Right lobe of liver (tissue), 6 donors: ENCODE measurements around the gene RYR3. TPM values are rescaled to one million over a fixed set of nuclear protein-coding genes. Genes with fewer than 3 reads are reported as not detected.

ENCODE experiments used
- ATAC-seq, 4 donors: fragments of 200-7000 bp; cut with Tn5 transposase; one replicate each; pipeline ENCODE4 v1.9.1; 2020; ENCODE audit warnings: mild to moderate bottlenecking in 4 of 4, moderate library complexity in 4 of 4
- DNase-seq, 3 donors: peaks; one replicate each; pipeline ENCODE4 v3.0.0-alpha.2; 2020
- H3K27ac ChIP-seq, 3 donors: fragments of 200-600 bp; one replicate each; pipeline ENCODE4 v1.8.0; 2022
- H3K27me3 ChIP-seq, 2 donors: fragments of 200-600 bp; one replicate each; pipeline ENCODE4 v1.8.0; 2022
- H3K36me3 ChIP-seq, 4 donors: fragments of 200-600 bp; sonication (generic) in 1 of 4; one replicate each; pipeline versions ENCODE4 v1.5.1 to v1.8.0; 2017 to 2022; ENCODE audit warnings: control low read depth in 1 of 4
- H3K4me1 ChIP-seq, 4 donors: fragments of 200-600 bp; sonication (generic) in 1 of 4; one replicate each; pipeline versions ENCODE4 v1.5.1 to v1.8.0; 2017 to 2022; ENCODE audit warnings: control low read depth in 1 of 4
- H3K4me3 ChIP-seq, 3 donors: fragments of 200-600 bp; one replicate each; pipeline ENCODE4 v1.8.0; 2022
- H3K9me3 ChIP-seq, 4 donors: fragments of 200-600 bp; sonication (generic) in 1 of 4; one replicate each; pipeline versions ENCODE4 v1.5.1 to v1.8.0; 2017 to 2022; ENCODE audit warnings: control low read depth in 1 of 4
- POLR2A ChIP-seq: fragments of 450-650 bp; IDR thresholded peaks from one replicate; pipeline ENCODE4 v1.6.1; 2017; ENCODE audit warnings: antibody characterized with exemption, mild to moderate bottlenecking
- WGBS: methylation state at CpG from one replicate; pipeline ENCODE4 v1.1.6; 2018; ENCODE audit warnings: low coverage, low lambda C conversion rate; ENCODE audit not compliant: insufficient coverage; ENCODE audit errors: missing lambda C conversion rate; 5-methylcytosine and 5-hydroxymethylcytosine counted together
- intact Hi-C, 2 donors: fragments of 100-400 bp; cut with DNase I; formaldehyde crosslinking; loops; one replicate each; pipeline versions ENCODE4 v1.11.2 to v1.14.1; 2022
- total RNA-seq, 6 experiments: library from RNA; depleted of rRNA in 2 of 6; stranded (reverse); fragments of >200 nt in 2 of 6; fragmentation: NEBNext Ultra II Directional in 3 of 6; extraction: Animal tissue kit (Norgen Biotek cat#: 25700) in 3 of 6; gene quantifications; one replicate each; pipeline versions ENCODE4 v1.1.0 to v1.2.4, GENCODE V29; 2016 to 2023
- TF ChIP-seq, protein P1 (sequence below), 4 donors: fragments of 200-600 bp in 3 of 4; fragments of 450-650 bp in 1 of 4; IDR thresholded peaks; one replicate each; pipeline versions ENCODE4 v1.5.1 to v1.8.0; 2016 to 2022; ENCODE audit warnings: antibody characterized with exemption in 4 of 4, mild to moderate bottlenecking in 2 of 4
- donor health status: DM: no; HTN: yes; CAD: no.
- donor health status: DM: no; HTN: no; CAD: no.
- donor health status: DM: no; HTN: no; CAD: no.
- donor health status: DM: no; HTN: yes; CAD: no.
- donor health status: DM: no; HTN: yes; CAD: no.

RYR3 gene
- total RNA-seq, 6 experiments from 2014 or later: under 0.01 to 0.31 (median 0.05) TPM; not detected in 3

DNA sequence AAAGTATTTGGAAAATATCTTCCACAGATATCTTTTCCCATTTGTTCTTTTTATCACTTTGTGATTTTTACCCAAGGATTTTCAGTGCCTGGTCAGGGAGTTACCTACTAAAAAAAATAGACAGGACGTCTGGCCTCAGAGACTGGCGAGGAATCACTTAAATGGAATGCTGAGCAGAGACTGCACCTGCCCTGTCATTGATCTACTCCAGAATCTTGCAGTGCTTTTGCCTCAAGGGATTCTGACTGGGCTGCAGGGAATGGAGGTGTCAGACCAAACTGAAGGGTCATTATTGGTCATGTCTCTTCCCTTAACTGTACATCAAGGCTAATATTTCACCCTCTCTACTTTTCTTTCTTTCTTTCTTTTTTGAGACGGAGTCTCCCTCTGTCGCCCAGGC lies 12.1 kb upstream of the RYR3 start:
- 40% methylated on average over 2 of the region's 4 CpGs for WGBS
- Histone ChIP-seq H3K4me1 (peaks cover 0 to 7% (median 0%) of the 10 kb centered on the region in 4 donors), H3K36me3 (no peaks in the 10 kb centered on the region), H3K27me3 (no peaks in the 10 kb centered on the region), H3K4me3 (no peak overlapping the region), H3K27ac (no peak overlapping the region), H3K9me3 (no peaks in the 10 kb centered on the region)
- intact Hi-C loops: no loop called here
- no peak for DNase-seq
- no peak for ATAC-seq
- no peak for TF ChIP-seq POLR2A
- TF ChIP-seq, protein P1, sequence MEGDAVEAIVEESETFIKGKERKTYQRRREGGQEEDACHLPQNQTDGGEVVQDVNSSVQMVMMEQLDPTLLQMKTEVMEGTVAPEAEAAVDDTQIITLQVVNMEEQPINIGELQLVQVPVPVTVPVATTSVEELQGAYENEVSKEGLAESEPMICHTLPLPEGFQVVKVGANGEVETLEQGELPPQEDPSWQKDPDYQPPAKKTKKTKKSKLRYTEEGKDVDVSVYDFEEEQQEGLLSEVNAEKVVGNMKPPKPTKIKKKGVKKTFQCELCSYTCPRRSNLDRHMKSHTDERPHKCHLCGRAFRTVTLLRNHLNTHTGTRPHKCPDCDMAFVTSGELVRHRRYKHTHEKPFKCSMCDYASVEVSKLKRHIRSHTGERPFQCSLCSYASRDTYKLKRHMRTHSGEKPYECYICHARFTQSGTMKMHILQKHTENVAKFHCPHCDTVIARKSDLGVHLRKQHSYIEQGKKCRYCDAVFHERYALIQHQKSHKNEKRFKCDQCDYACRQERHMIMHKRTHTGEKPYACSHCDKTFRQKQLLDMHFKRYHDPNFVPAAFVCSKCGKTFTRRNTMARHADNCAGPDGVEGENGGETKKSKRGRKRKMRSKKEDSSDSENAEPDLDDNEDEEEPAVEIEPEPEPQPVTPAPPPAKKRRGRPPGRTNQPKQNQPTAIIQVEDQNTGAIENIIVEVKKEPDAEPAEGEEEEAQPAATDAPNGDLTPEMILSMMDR (IDR thresholded peaks at IDR 0.05): no peak

DNA sequence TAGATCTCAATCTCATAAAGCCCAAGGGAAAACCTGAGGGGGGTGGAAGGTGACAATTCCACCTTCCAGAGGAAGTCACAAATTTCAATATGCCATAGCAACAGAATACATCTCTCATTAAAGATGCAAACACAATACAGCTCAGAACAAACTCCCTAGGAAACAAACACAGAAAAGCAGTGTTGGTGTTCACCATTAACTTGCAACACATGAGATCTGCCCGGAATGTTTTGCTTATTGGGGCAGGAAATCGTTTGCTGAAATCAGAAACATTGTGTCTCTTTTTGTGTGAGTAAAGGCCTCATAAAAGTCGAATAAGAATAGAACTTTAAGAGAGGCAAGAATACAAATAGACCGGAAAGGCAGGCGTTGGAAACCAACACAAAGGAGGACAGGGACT lies 5.8 kb upstream of the RYR3 start:
- 39% methylated on average over 5 of the region's 5 CpGs for WGBS
- TF ChIP-seq, protein P1 (IDR thresholded peaks at IDR 0.05): no peak
- no peak for TF ChIP-seq POLR2A

DNA sequence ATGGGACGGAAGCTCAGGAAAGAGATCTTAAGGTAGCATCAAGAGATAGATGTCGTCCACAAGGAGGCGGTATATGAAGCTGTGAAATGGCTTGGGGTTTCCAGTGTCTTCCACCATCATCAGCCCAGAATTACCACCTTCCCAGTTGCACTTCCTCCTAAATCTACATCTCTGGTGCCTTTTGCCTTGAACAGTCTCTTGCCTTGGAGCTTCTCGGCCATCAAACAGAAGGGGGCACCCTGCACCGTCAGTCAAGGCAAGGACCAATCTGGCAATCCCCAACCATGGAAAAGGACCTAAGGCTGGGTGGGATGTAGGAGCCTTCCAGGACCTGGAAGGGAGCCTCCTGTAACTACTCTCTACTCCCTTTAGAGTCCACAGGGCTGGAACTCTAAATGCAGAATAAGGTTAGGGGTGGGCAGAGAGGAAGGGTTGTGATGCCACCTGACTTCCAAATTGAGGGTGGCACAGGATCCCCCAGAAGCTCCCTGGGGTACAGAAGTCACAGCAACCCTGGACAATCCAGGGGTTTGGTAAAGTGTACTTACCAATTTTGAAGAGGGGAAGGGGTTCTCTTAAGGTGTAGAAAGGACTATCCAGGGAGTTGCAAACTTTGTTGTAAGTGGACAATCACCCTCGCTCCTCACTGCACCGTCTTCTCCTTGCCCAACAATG lies 1.0 kb upstream of the RYR3 start:
- intact Hi-C loops: no loop called here
- no peak overlapping the region for H3K4me3 ChIP-seq
- ATAC-seq (no peak), DNase-seq (no peak)
- no peaks in the 10 kb centered on the region for H3K36me3 ChIP-seq
- peaks cover 0 to 8% of the 10 kb centered on the region in 2 donors for H3K27me3 ChIP-seq
- no peaks in the 10 kb centered on the region for H3K9me3 ChIP-seq
- no peaks in the 10 kb centered on the region for H3K4me1 ChIP-seq
- TF ChIP-seq POLR2A: no peak
- TF ChIP-seq, protein P1 (IDR thresholded peaks at IDR 0.05): peak in 1 of 4 donors; percentile 5
- H3K27ac ChIP-seq: no peak overlapping the region
- 18% methylated on average over 6 of the region's 7 CpGs for WGBS

More for the DNA sequence above, 5.8 kb upstream of the RYR3 start:
- ATAC-seq: no peak
- Histone ChIP-seq H3K27me3 (peaks cover 0 to 8% of the 10 kb centered on the region in 2 donors), H3K4me1 (no peaks in the 10 kb centered on the region), H3K36me3 (no peaks in the 10 kb centered on the region), H3K27ac (no peak overlapping the region), H3K9me3 (no peaks in the 10 kb centered on the region), H3K4me3 (no peak overlapping the region)
- intact Hi-C loops: no loop called here
- no peak for DNase-seq

DNA sequence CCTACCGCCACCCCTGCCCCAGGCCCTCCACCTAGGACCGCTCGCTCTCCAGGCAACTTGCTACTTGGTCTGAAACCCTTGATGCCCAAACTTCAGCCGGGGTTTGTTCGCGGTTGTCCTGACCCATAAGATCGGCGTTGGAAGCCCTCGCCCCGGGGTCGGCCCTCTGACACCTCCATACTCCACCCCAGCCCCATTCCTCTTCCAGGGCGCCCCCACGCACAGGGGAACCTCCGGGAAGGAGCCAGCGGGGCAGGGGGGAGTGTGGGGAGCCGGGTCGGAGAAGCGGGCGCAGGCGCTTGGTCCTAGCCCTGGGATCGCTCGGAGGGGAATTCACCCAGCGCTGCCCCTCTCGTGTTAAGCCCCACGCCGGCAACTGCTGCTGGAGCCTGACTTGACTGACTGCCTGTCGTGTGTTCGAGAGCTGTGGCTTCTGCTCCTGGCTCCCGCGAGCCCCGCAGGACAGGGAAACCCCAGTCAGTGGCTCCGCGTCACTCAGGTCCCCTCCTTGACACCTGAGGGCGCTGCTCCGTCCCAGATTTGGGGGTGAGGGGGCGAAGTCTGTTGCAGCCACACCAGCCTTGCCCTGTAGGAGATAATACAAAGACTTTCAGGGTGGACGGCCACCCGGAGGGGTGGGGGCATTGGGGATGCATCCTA lies 675 bp downstream of the RYR3 start:
- intact Hi-C loops: no loop called here
- peak in 1 of 4 donors; percentile 18 for ATAC-seq

More for the DNA sequence above, 675 bp downstream of the RYR3 start:
- Histone ChIP-seq H3K4me1 (no peaks in the 10 kb centered on the region), H3K9me3 (no peaks in the 10 kb centered on the region), H3K27me3 (peaks cover 0 to 8% of the 10 kb centered on the region in 2 donors), H3K4me3 (no peak overlapping the region), H3K36me3 (no peaks in the 10 kb centered on the region), H3K27ac (no peak overlapping the region)
- WGBS: 10% methylated on average over 12 of the region's 38 CpGs
- no peak for DNase-seq
- TF ChIP-seq, protein P1 (IDR thresholded peaks at IDR 0.05): no peak
- no peak for TF ChIP-seq POLR2A
